K562 (cell line): ENCODE results near the gene DSP. TPM values are rescaled to one million over a fixed set of nuclear protein-coding genes. Genes with fewer than 3 reads are reported as not detected.

Source experiments
- ATAC-seq: fragments of 200-7000 bp; cut with Tn5 transposase; 3 replicates; pipeline ENCODE4 v1.9.1; 2020; ENCODE audit warnings: moderate library complexity
- BruUV-seq: library from RNA; stranded (reverse); fragments of 400-500 nt; replicated peaks from 2 replicates; lab custom pipeline; 2021; lab: Mats Ljungman, UMichigan
- CTCF ChIA-PET: fragments of 300-600 bp; formaldehyde crosslinking; extraction: SDS; loops from one replicate; lab custom pipeline; 2021; ENCODE audit warnings: low intra/inter-chr PET ratio; lab: Yijun Ruan, JAX
- POLR2A ChIA-PET: fragments of 300-600, 350-650 bp; sonication (Branson Sonifier 250); formaldehyde crosslinking; extraction: SDS; loops from one replicate; lab custom pipeline; 2021; ENCODE audit warnings: antibody characterized with exemption, inconsistent platforms; lab: Yijun Ruan, JAX
- DNase-seq, 4 experiments: peaks; one replicate each; pipeline versions ENCODE4 v3.0.0 to v3.0.0-alpha.2; 2011 to 2018; ENCODE audit warnings: low spot score in 3 of 4, mixed read lengths in 3 of 4; ENCODE audit errors: extremely low read depth in 1 of 4
- FAIRE-seq: peaks from 2 replicates; lab custom pipeline; 2011; peaks lifted over from hg19 to GRCh38; lab: Jason Lieb, UNC
- H2AFZ ChIP-seq: 2 replicates; pipeline ENCODE4 v1.6.0; 2011; ENCODE audit warnings: low read depth, low read length, control low read depth, inconsistent platforms
- H3K27ac ChIP-seq: fragments of 200-600 bp; 3 replicates; pipeline ENCODE4 v1.8.0; 2011; ENCODE audit warnings: low read depth, mild to moderate bottlenecking, control low read depth, inconsistent platforms, low read length, moderate library complexity, mixed read lengths; ENCODE audit errors: extremely low read depth
- H3K27me3 ChIP-seq, 2 experiments: fragments of 300-600 bp in 1 of 2; 2 replicates in 1 of 2; 3 replicates in 1 of 2; pipeline versions ENCODE4 v1.6.0 to v1.8.0; 2011; ENCODE audit warnings: inconsistent platforms in 2 of 2, low read length in 2 of 2, mild to moderate bottlenecking in 1 of 2, mixed read lengths in 1 of 2, moderate library complexity in 1 of 2; ENCODE audit not compliant: control insufficient read depth in 2 of 2, insufficient read depth in 2 of 2
- H3K36me3 ChIP-seq: fragments of 300-600 bp; 3 replicates; pipeline ENCODE4 v1.8.0; 2011; ENCODE audit warnings: mild to moderate bottlenecking, low read length, inconsistent platforms; ENCODE audit not compliant: control insufficient read depth, insufficient read depth
- H3K4me1 ChIP-seq, 2 experiments: fragments of 200-600 bp in 1 of 2; replicated peaks in 1 of 2; 2 replicates in 1 of 2; 3 replicates in 1 of 2; pipeline versions ENCODE4 v1.5.1 to v1.8.0; 2011; ENCODE audit warnings: inconsistent platforms in 2 of 2, low read length in 2 of 2, mild to moderate bottlenecking in 1 of 2, mixed read lengths in 1 of 2, moderate library complexity in 1 of 2; ENCODE audit not compliant: control insufficient read depth in 2 of 2, insufficient read depth in 2 of 2
- H3K4me2 ChIP-seq: 2 replicates; pipeline ENCODE4 v1.6.1; 2011; ENCODE audit warnings: low read length, control low read depth, inconsistent platforms, mixed read lengths; ENCODE audit not compliant: insufficient read depth
- H3K4me3 ChIP-seq: fragments of 200-600 bp; sonication (generic), shearing (Covaris generic); 2 replicates; pipeline ENCODE4 v1.5.1; 2016; ENCODE audit warnings: control low read depth, inconsistent platforms
- H3K79me2 ChIP-seq: fragments of 200-600 bp; 3 replicates; pipeline ENCODE4 v1.8.0; 2011; ENCODE audit warnings: low read length, inconsistent platforms; ENCODE audit not compliant: control insufficient read depth, insufficient read depth
- H3K9ac ChIP-seq, 2 experiments: 2 replicates each; pipeline versions ENCODE4 v1.6.0 to v1.6.1; 2011; ENCODE audit warnings: low read depth in 2 of 2, low read length in 2 of 2, control low read depth in 1 of 2, inconsistent platforms in 1 of 2, mild to moderate bottlenecking in 1 of 2, mixed read lengths in 1 of 2; ENCODE audit not compliant: insufficient read depth in 1 of 2
- H3K9me1 ChIP-seq: one replicate; pipeline ENCODE4 v1.6.0; 2011; ENCODE audit warnings: inconsistent platforms, mild to moderate bottlenecking, low read length, moderate library complexity; ENCODE audit not compliant: control insufficient read depth, insufficient read depth
- H3K9me3 ChIP-seq: replicated peaks from 2 replicates; pipeline ENCODE4 v1.5.1; 2011; ENCODE audit warnings: low read depth, low read length, inconsistent platforms; ENCODE audit not compliant: control insufficient read depth, insufficient read depth
- H4K20me1 ChIP-seq: replicated peaks from 2 replicates; pipeline ENCODE4 v1.6.1; 2011; ENCODE audit warnings: low read length, inconsistent platforms, mixed read lengths; ENCODE audit not compliant: control insufficient read depth, insufficient read depth
- CEBPB ChIP-seq: fragments of 450-650 bp; IDR thresholded peaks from 2 replicates; pipeline ENCODE4 v1.6.1; 2016; ENCODE audit warnings: missing genetic modification characterization, missing compliant biosample characterization
- EP300 ChIP-seq: IDR thresholded peaks from 2 replicates; pipeline ENCODE4 v1.6.1; 2012; ENCODE audit warnings: low read length, improper control_type of control experiment
- ETV6 ChIP-seq, 3 experiments: fragments of 150-350 bp in 1 of 3; sonication (generic) in 1 of 3; formaldehyde crosslinking in 1 of 3; IDR thresholded peaks; 2 replicates each; pipeline versions ENCODE4 v1.6.1 to v1.8.0; 2014 to 2022; ENCODE audit warnings: borderline replicate concordance in 2 of 3, low read depth in 2 of 3, antibody characterized with exemption in 1 of 3, low read length in 1 of 3, mild to moderate bottlenecking in 1 of 3, missing genetic modification reagents in 1 of 3
- GTF2F1 ChIP-seq: IDR thresholded peaks from 2 replicates; pipeline ENCODE4 v1.6.1; 2011; ENCODE audit warnings: low read depth, low read length, improper control_type of control experiment
- IRF9 ChIP-seq: fragments of 450-650 bp; IDR thresholded peaks from 2 replicates; pipeline ENCODE4 v1.6.1; 2016; ENCODE audit warnings: missing biosample characterization, missing genetic modification characterization
- SIX5 ChIP-seq, 2 experiments: IDR thresholded peaks; 2 replicates each; pipeline ENCODE4 v1.6.1; 2011; ENCODE audit warnings: low read length in 2 of 2, borderline replicate concordance in 1 of 2, low read depth in 1 of 2, mild to moderate bottlenecking in 1 of 2, moderate library complexity in 1 of 2; ENCODE audit not compliant: insufficient read depth in 1 of 2
- SRSF1 ChIP-seq: fragments of 200-400 bp; formaldehyde crosslinking; IDR thresholded peaks from 2 replicates; pipeline ENCODE4 v1.6.1; 2017; ENCODE audit warnings: mild to moderate bottlenecking, low read depth, low read length, moderate library complexity
- TEAD4 ChIP-seq, 2 experiments: sonication (generic) in 1 of 2; formaldehyde crosslinking in 1 of 2; IDR thresholded peaks; 2 replicates each; pipeline versions ENCODE4 v1.6.1 to v1.8.0; 2012 to 2022; ENCODE audit warnings: borderline replicate concordance in 1 of 2, inconsistent platforms in 1 of 2, low read length in 1 of 2, mild to moderate bottlenecking in 1 of 2, missing genetic modification reagents in 1 of 2
- ZC3H11A ChIP-seq: IDR thresholded peaks from 2 replicates; pipeline ENCODE4 v1.6.1; 2012; ENCODE audit warnings: low read depth, low read length, improper control_type of control experiment
- WGBS: fragments of 100-300 bp; shearing (Covaris generic); methylation state at CpG from one replicate; pipeline ENCODE4 v1.1.6; 2016; ENCODE audit warnings: low coverage, mixed read lengths; ENCODE audit not compliant: insufficient coverage; ENCODE audit errors: missing lambda C conversion rate; 5-methylcytosine and 5-hydroxymethylcytosine counted together
- in situ Hi-C: fragments of 300-500 bp; cut with MboI; formaldehyde crosslinking; loops from 4 replicates; pipeline ENCODE4 v1.15.0; 2018; ENCODE audit warnings: inconsistent platforms, mixed read lengths
- intact Hi-C: fragments of 100-400 bp; cut with micrococcal nuclease; formaldehyde crosslinking; loops from 2 replicates; pipeline ENCODE4 v1.14.2; 2022
- polyA plus RNA-seq, 8 experiments: library from polyadenylated mRNA; depleted of rRNA in 4 of 8; stranded (reverse) in 5 of 8; unstranded in 3 of 8; fragments of >200 nt; fragmentation: Nextera tagmentation in 2 of 8; fragmentation: Illumina TruSeq in 1 of 8; extraction: Ambion mirVana in 2 of 8; extraction: Trizol in 1 of 8; gene quantifications; 2 replicates each; pipeline versions ENCODE4 v1.2.1 to v1.2.3, GENCODE V29; 2011 to 2014; ENCODE audit warnings: inconsistent platforms in 1 of 8, missing spikeins in 1 of 8
- total RNA-seq, 7 experiments: library from RNA; depleted of rRNA in 6 of 7; stranded (reverse); fragments of >200 nt in 6 of 7; fragmentation: Illumina TruSeq in 2 of 7; extraction: Trizol in 2 of 7; gene quantifications; 2 replicates each; pipeline versions ENCODE4 v1.2.1 to v1.2.3, GENCODE V29; 2011 to 2021; ENCODE audit warnings: low replicate concordance in 1 of 7
- TF ChIP-seq, protein P1 (sequence below): sonication (generic); formaldehyde crosslinking; IDR thresholded peaks from 2 replicates; pipeline ENCODE4 v1.8.0; 2022; ENCODE audit warnings: mild to moderate bottlenecking, missing genetic modification reagents
- TF ChIP-seq, protein P2 (sequence below): fragments of 450-650 bp; IDR thresholded peaks from 2 replicates; pipeline ENCODE4 v1.6.1; 2018; ENCODE audit not compliant: partially characterized antibody

Gene DSP
- total and polyA plus RNA-seq, 9 of the 15 experiments (the other 6 are each of a cell fraction or from before 2014, with no cell fraction given): under 0.01 to 0.24 (median 0.03) TPM; not detected in 2

- peaks cover 8 to 12% of the 10 kb centered on the region in 2 experiments; a peak in 4 of 5 replicates for H3K4me1 ChIP-seq
- H3K9ac ChIP-seq: peak within 1 kb of the TSS; percentile 81 to 97
- peak within 1 kb of the TSS; percentile 91 for H2AFZ ChIP-seq
- ATAC-seq (peak; percentile 99), DNase-seq (peak; percentile 95 to 98 (median 98)), FAIRE-seq (peak; percentile 96)
- CTCF ChIA-PET: no interaction called here
- peak within 1 kb of the TSS; percentile 89 for H3K4me3 ChIP-seq
- H3K9me3 ChIP-seq: no peaks in the 10 kb centered on the region
- H3K36me3 ChIP-seq: peaks cover 30% of the 10 kb centered on the region
- peaks cover 13% of the 10 kb centered on the region for H4K20me1 ChIP-seq
- POLR2A ChIA-PET: interaction anchor here (0.6 to 1.9 kb wide), 11 partner anchors 10 to 313 kb away, joined by 3 to 17 read pairs (median 4); partner anchors contain the start of genes CAGE1 and RIOK1
- WGBS: under 1% methylated on average over 57 of the region's 72 CpGs
- no TSS peak for BruUV-seq
- peak within 1 kb of the TSS; percentile 76 for H3K27ac ChIP-seq
- no peaks in the 10 kb centered on the region for H3K9me1 ChIP-seq
- peaks cover 35% of the 10 kb centered on the region for H3K79me2 ChIP-seq
- H3K27me3 ChIP-seq: peaks cover 0 to 4% of the 10 kb centered on the region in 2 experiments; a peak in 1 of 5 replicates
- intact Hi-C loops: loop anchor here (5.0 to 10.0 kb wide), 2 partner anchors 203 to 905 kb away; partner anchors contain the start of genes CAGE1 and RIOK1
- in situ Hi-C loops: no loop called here
- peak within 1 kb of the TSS; percentile 88 for H3K4me2 ChIP-seq
- TF ChIP-seq, protein P1, sequence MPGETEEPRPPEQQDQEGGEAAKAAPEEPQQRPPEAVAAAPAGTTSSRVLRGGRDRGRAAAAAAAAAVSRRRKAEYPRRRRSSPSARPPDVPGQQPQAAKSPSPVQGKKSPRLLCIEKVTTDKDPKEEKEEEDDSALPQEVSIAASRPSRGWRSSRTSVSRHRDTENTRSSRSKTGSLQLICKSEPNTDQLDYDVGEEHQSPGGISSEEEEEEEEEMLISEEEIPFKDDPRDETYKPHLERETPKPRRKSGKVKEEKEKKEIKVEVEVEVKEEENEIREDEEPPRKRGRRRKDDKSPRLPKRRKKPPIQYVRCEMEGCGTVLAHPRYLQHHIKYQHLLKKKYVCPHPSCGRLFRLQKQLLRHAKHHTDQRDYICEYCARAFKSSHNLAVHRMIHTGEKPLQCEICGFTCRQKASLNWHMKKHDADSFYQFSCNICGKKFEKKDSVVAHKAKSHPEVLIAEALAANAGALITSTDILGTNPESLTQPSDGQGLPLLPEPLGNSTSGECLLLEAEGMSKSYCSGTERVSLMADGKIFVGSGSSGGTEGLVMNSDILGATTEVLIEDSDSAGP: 0 out of 2 replicates have a peak, but pooled peaks have one; percentile 36
- TF ChIP-seq GTF2F1 (peak; percentile 34; the same call in 1 of the 2 replicates), EP300 (no peak), IRF9 (tag) (no peak), ETV6 (IDR thresholded peaks at IDR 0.05; ENCODE audit: borderline replicate concordance in 1 of 2, low read depth in 2 of 2, low read length in 1 of 2) (no peak), ETV6 (CRISPR knock-in tag; IDR thresholded peaks at IDR 0.05; ENCODE audit: borderline replicate concordance) (no peak), CEBPB (tag) (no peak), TEAD4 (IDR thresholded peaks at IDR 0.05; ENCODE audit: low read length) (no peak), TEAD4 (CRISPR knock-in tag; IDR thresholded peaks at IDR 0.05; ENCODE audit: borderline replicate concordance) (no peak), ZC3H11A (no peak), SIX5 (IDR thresholded peaks at IDR 0.05; ENCODE audit: borderline replicate concordance in 1 of 2, insufficient read depth in 1 of 2, low read depth in 1 of 2, low read length in 2 of 2) (no peak), SRSF1 (no peak)
- TF ChIP-seq, protein P2, sequence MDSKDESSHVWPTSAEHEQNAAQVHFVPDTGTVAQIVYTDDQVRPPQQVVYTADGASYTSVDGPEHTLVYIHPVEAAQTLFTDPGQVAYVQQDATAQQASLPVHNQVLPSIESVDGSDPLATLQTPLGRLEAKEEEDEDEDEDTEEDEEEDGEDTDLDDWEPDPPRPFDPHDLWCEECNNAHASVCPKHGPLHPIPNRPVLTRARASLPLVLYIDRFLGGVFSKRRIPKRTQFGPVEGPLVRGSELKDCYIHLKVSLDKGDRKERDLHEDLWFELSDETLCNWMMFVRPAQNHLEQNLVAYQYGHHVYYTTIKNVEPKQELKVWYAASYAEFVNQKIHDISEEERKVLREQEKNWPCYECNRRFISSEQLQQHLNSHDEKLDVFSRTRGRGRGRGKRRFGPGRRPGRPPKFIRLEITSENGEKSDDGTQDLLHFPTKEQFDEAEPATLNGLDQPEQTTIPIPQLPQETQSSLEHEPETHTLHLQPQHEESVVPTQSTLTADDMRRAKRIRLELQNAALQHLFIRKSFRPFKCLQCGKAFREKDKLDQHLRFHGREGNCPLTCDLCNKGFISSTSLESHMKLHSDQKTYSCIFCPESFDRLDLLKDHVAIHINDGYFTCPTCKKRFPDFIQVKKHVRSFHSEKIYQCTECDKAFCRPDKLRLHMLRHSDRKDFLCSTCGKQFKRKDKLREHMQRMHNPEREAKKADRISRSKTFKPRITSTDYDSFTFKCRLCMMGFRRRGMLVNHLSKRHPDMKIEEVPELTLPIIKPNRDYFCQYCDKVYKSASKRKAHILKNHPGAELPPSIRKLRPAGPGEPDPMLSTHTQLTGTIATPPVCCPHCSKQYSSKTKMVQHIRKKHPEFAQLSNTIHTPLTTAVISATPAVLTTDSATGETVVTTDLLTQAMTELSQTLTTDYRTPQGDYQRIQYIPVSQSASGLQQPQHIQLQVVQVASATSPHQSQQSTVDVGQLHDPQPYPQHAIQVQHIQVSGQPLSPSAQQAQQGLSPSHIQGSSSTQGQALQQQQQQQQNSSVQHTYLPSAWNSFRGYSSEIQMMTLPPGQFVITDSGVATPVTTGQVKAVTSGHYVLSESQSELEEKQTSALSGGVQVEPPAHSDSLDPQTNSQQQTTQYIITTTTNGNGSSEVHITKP: no peak
These were observed 48.8 kb downstream of the DSP start, which contains the start of gene SNRNP48 for GRCh38 chr6:7589949-7590917. Gene SNRNP48, plus strand, starts transcription at chr6:7590198. Its CDS starts 60 bp downstream, at chr6:7590258.
